T-helper 1 cell treated with Interleukin-12 subunit alpha and Interleukin-12 subunit beta and Interleukin-4 antibody, amounts not matched to agents 30 ng/mL and 1 ng/mL, for 36 hours (primary cell): Measurements from ENCODE around the gene XXYLT1. TPM values are rescaled to one million over a fixed set of nuclear protein-coding genes. Genes with fewer than 3 reads are reported as not detected.

Experiments
- intact Hi-C: fragments of 100-400 bp; cut with micrococcal nuclease; formaldehyde crosslinking; loops from one replicate; pipeline ENCODE4 v1.15.1; 2024
- total RNA-seq: library from RNA; stranded (reverse); gene quantifications from 2 replicates; pipeline ENCODE4 v1.2.3, GENCODE V29; 2022

Gene XXYLT1
- total RNA-seq, 1 donor from 2014 or later: 9.7 TPM

- intact Hi-C loops: no loop called here
Observed at GRCh38 chr3:195172896-195173295, 98.1 kb downstream of the XXYLT1 start.

- intact Hi-C loops: no loop called here
Observed at GRCh38 chr3:195172039-195172684, 98.8 kb downstream of the XXYLT1 start.

- intact Hi-C loops: no loop called here
Observed at GRCh38 chr3:195171093-195171873, 99.7 kb downstream of the XXYLT1 start.

- intact Hi-C loops: no loop called here
Observed at GRCh38 chr3:195170496-195170895, 100.5 kb downstream of the XXYLT1 start.

- intact Hi-C loops: no loop called here
Observed at GRCh38 chr3:195169011-195169649, 101.8 kb downstream of the XXYLT1 start.

GRCh38 chr3:195168009-195168762 is 102.8 kb downstream of the XXYLT1 start:
- intact Hi-C loops: no loop called here

- intact Hi-C loops: no loop called here
Observed at GRCh38 chr3:195165790-195166189, 105.2 kb downstream of the XXYLT1 start.

GRCh38 chr3:195165265-195165609 is 105.7 kb downstream of the XXYLT1 start:
- intact Hi-C loops: no loop called here

GRCh38 chr3:195164573-195165264 is 106.2 kb downstream of the XXYLT1 start:
- intact Hi-C loops: no loop called here

- intact Hi-C loops: no loop called here
Observed at GRCh38 chr3:195163719-195164572, 107.0 kb downstream of the XXYLT1 start.

- intact Hi-C loops: no loop called here
Observed at GRCh38 chr3:195162816-195163215, 108.1 kb downstream of the XXYLT1 start.

- intact Hi-C loops: no loop called here
Observed at GRCh38 chr3:195162033-195162669, 108.8 kb downstream of the XXYLT1 start.

GRCh38 chr3:195160908-195161434 is 110.0 kb downstream of the XXYLT1 start:
- intact Hi-C loops: no loop called here

- intact Hi-C loops: no loop called here
Observed at GRCh38 chr3:195160257-195160898, 110.6 kb downstream of the XXYLT1 start.

GRCh38 chr3:195159814-195160165 is 111.2 kb downstream of the XXYLT1 start:
- intact Hi-C loops: no loop called here

GRCh38 chr3:195159117-195159813 is 111.7 kb downstream of the XXYLT1 start:
- intact Hi-C loops: no loop called here

GRCh38 chr3:195156286-195156890 is 114.6 kb downstream of the XXYLT1 start:
- intact Hi-C loops: no loop called here
